Gastroesophageal sphincter (tissue), 2 donors: Measurements from ENCODE around the gene CTR9.

Experiments
- EP300 ChIP-seq: sonication (generic); formaldehyde crosslinking; IDR thresholded peaks from one replicate; pipeline ENCODE4 v1.6.1; 2017; ENCODE audit warnings: antibody characterized with exemption, mild to moderate bottlenecking
- POLR2A ChIP-seq, 2 donors: fragments of 450-650 bp; IDR thresholded peaks; one replicate each; pipeline ENCODE4 v1.6.1; 2017; ENCODE audit warnings: antibody characterized with exemption in 2 of 2, mild to moderate bottlenecking in 2 of 2, moderate library complexity in 1 of 2

DNA sequence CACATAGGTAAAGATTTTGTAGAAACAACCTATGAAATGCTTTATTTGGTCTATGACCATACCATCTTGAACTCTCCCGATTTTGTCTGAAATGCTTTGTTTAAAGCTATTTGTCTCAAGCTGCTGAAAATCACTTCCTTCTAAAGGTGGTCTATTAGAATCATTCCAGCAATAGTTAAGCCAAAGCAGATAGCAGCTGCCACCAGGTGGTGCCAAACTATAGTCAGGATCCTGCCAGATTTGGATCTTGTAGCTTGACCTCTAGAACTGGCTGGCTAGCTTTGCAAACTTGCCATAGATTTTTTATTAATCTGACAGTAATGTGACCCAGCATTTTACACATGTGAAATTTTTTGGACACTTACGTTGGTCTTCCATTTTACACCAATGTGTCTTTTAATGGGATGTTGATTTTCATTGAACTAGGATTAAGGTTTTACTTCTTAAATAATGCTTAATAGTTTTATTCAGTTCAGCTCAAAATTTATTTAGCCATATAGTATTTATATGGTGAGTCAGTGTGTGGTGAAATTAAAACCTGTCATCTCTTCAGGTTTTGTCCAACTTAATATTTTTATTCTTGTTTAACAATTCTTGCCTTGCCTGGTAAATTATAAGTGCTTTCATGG lies 19.7 kb downstream of the CTR9 start:
- no peak for TF ChIP-seq EP300
- no peak for TF ChIP-seq POLR2A (IDR thresholded peaks at IDR 0.05)
